Neuron (in vitro differentiated cells): ENCODE measurements around the gene OSBPL2.

ENCODE experiments used
- H2AFZ ChIP-seq: one replicate; pipeline ENCODE4 v1.6.1; 2013; ENCODE audit warnings: low read depth, mild to moderate bottlenecking, inconsistent platforms, low read length, moderate library complexity
- H3K27me3 ChIP-seq: one replicate; pipeline ENCODE4 v1.6.1; 2013; ENCODE audit warnings: low read length; ENCODE audit not compliant: insufficient read depth
- H3K36me3 ChIP-seq: one replicate; pipeline ENCODE4 v1.6.1; 2013; ENCODE audit warnings: low read length; ENCODE audit not compliant: insufficient read depth
- H3K4me1 ChIP-seq: one replicate; pipeline ENCODE4 v1.6.1; 2013; ENCODE audit warnings: low read length; ENCODE audit not compliant: insufficient read depth
- H3K4me3 ChIP-seq: 2 replicates; pipeline ENCODE4 v1.5.1; 2013; ENCODE audit warnings: mild to moderate bottlenecking, low read length, moderate library complexity
- H3K9me3 ChIP-seq: one replicate; pipeline ENCODE4 v1.6.1; 2013; ENCODE audit warnings: low read length

Gene OSBPL2

DNA sequence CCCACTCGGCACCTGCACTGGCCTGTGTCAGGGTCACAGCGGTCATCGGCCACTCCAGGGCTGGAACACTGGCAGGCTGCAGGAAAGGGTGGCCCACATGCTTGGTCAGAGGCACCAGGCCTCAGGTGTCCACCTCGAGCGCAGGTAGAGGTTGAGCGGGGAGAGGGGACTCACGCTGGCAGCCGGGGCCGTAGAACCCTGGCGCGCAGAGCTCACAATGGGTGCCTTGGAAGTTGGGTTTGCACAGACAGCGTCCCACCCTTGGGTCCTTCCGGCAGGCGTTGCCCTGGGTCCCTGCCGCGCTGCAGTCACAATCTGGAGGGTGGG lies 99.9 kb downstream of the OSBPL2 start:
- Histone ChIP-seq H3K9me3 (peaks cover 2% of the 10 kb centered on the region), H3K27me3 (no peaks in the 10 kb centered on the region), H3K4me1 (no peaks in the 10 kb centered on the region), H3K36me3 (peaks cover 33% of the 10 kb centered on the region), H3K4me3 (no peak overlapping the region), H2AFZ (no peak overlapping the region)

DNA sequence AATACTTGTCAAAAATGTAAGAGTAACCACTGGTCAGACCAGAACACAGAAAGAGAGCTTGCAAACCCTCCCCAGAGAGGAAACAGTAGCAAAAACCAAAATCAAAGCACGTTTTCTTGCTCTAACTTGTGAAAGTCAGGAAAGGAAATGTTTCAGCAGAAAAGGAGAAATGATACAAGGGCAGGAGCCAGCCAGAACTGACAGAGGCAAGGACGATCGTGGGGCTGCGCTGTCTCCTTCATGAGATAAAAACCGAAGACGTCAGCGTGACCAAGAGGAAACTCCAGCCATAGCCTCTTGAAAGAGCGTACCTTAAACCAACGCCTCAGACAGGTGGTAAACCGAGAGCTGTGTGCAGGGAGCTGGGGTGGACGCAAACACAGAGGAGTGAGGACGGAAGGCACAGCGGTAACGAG lies 101.3 kb downstream of the OSBPL2 start:
- Histone ChIP-seq H2AFZ (no peak overlapping the region), H3K36me3 (peaks cover 30% of the 10 kb centered on the region), H3K4me3 (no peak overlapping the region), H3K27me3 (no peaks in the 10 kb centered on the region), H3K4me1 (no peaks in the 10 kb centered on the region), H3K9me3 (peaks cover 2% of the 10 kb centered on the region)

DNA sequence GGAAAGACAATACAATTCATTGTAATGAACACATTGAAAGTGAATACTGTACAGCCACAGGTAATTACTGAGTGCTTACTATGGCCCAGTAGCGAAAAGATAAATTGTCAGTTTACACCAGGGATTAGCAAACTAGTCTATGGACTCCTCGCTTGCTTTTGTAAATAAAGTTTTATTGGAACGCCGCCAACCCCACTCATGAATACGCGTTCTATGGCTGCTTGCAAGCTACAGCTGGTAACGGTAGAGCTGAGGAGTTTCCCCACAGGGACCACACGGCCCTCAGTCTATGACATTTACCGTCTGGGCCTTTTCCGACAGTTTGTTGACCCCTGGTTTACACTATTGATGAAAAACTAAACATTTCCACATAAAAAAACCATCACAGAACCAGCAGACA lies 104.6 kb downstream of the OSBPL2 start:
- H2AFZ ChIP-seq = no peak overlapping the region

DNA sequence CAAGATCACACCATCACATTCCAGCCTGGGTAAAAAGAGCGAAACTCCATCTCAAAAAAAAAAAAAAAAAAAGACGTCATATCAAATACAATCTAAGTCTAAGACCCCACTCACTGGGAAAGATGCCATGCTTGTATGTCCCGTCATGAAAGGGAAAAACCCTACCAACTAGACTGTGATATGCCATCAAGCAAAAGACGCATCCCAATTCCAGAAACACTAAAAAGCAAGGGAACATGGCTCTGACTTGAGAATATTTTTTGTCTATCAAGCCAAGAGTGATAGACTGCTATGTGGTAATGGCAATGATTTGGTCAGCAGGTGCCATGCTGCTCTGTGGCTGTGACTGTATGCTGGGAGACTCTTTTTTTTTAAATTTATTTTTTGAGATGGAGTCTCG lies 105.8 kb downstream of the OSBPL2 start:
- Histone ChIP-seq H3K9me3 (peaks cover 9% of the 10 kb centered on the region), H3K4me3 (no peak overlapping the region), H3K27me3 (no peaks in the 10 kb centered on the region), H3K4me1 (no peaks in the 10 kb centered on the region), H2AFZ (no peak overlapping the region), H3K36me3 (peaks cover 33% of the 10 kb centered on the region)

More for the DNA sequence above, 104.6 kb downstream of the OSBPL2 start:
- Histone ChIP-seq H3K36me3 (peaks cover 38% of the 10 kb centered on the region), H3K9me3 (peaks cover 7% of the 10 kb centered on the region), H3K4me1 (no peaks in the 10 kb centered on the region), H3K4me3 (no peak overlapping the region), H3K27me3 (no peaks in the 10 kb centered on the region)

DNA sequence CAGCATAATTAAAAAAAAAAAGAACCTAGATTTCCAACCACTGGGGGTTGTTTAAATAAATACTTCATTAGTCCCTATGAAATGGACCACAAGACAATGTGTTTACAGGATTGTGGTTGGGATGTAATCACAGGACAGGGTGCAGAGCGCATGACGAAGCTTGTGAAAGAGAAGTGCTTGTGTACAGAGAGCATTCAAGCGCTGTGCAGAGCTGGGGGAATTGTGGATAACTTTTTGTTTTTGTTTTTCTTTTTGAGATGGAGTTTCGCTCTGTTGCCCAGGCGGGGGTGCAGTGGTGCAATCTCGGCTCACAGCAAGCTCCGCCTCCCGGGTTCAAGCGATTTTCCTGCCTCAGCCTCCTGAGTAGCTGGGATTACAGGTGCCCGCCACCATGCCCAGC lies 106.5 kb downstream of the OSBPL2 start:
- Histone ChIP-seq H3K36me3 (peaks cover 36% of the 10 kb centered on the region), H3K27me3 (no peaks in the 10 kb centered on the region), H3K4me3 (no peak overlapping the region)

More for the DNA sequence above, 106.5 kb downstream of the OSBPL2 start:
- Histone ChIP-seq H3K4me1 (no peaks in the 10 kb centered on the region), H2AFZ (no peak overlapping the region), H3K9me3 (peaks cover 13% of the 10 kb centered on the region)
